Skeletal muscle satellite cell (primary cell): ENCODE data around the gene ADAM10.
A peak's percentile ranks its signal among the peaks of the same experiment; 100 is the strongest.
"Not testable (repeated sequence)": the region's sequence is repeated elsewhere in the genome, so short reads cannot be mapped to it uniquely, and the experiment has no call there.

Experiments used
- H3K27me3 ChIP-seq: 2 replicates; pipeline ENCODE4 v1.7.0; 2013; ENCODE audit warnings: low read length; ENCODE audit not compliant: control insufficient read depth, insufficient read depth
- H3K36me3 ChIP-seq: 2 replicates; pipeline ENCODE4 v1.7.0; 2013; ENCODE audit warnings: mild to moderate bottlenecking, control low read depth, low read length; ENCODE audit not compliant: insufficient read depth
- H3K4me1 ChIP-seq: 2 replicates; pipeline ENCODE4 v1.7.0; 2013; ENCODE audit warnings: low read length; ENCODE audit not compliant: control insufficient read depth, insufficient read depth
- H3K4me2 ChIP-seq: 2 replicates; pipeline ENCODE4 v1.7.0; 2013; ENCODE audit warnings: mild to moderate bottlenecking, low read length
- H3K4me3 ChIP-seq: 2 replicates; pipeline ENCODE4 v1.7.0; 2013; ENCODE audit warnings: low read length
- H3K9ac ChIP-seq: 2 replicates; pipeline ENCODE4 v1.7.0; 2013; ENCODE audit warnings: mild to moderate bottlenecking, low read depth, low read length, moderate library complexity
- H3K9me3 ChIP-seq: replicated peaks from 2 replicates; pipeline ENCODE4 v1.7.0; 2013; ENCODE audit warnings: mild to moderate bottlenecking, control low read depth, low read length

Gene ADAM10

GRCh38 chr15:58770857-58771620 lies 21.5 kb upstream of the ADAM10 start, which contains the start of gene MINDY2:
TSS of gene MINDY2 (plus strand) at chr15:58771302. CDS start at chr15:58771396, 94 bp downstream.
- Histone ChIP-seq H3K36me3 (no peaks in the 10 kb centered on the region), H3K9me3 (no peaks in the 10 kb centered on the region), H3K27me3 (no peaks in the 10 kb centered on the region), H3K4me2 (peak within 1 kb of the TSS; percentile 93), H3K4me1 (peaks cover 20% of the 10 kb centered on the region), H3K4me3 (peak within 1 kb of the TSS; percentile 97), H3K9ac (peak within 1 kb of the TSS; percentile 90)

GRCh38 chr15:58770519-58770856 lies 21.0 kb upstream of the ADAM10 start:
- Histone ChIP-seq H3K9me3 (no peaks in the 10 kb centered on the region), H3K4me1 (peaks cover 20% of the 10 kb centered on the region), H3K4me3 (peak overlapping the region; percentile 97), H3K27me3 (no peaks in the 10 kb centered on the region), H3K36me3 (no peaks in the 10 kb centered on the region), H3K4me2 (peak overlapping the region; percentile 91), H3K9ac (peak overlapping the region; percentile 81)

- not testable (repeated sequence) for H3K9ac ChIP-seq, H3K9me3 ChIP-seq, H3K4me2 ChIP-seq, H3K27me3 ChIP-seq, H3K36me3 ChIP-seq, H3K4me3 ChIP-seq
- peaks cover 16% of the 10 kb centered on the region for H3K4me1 ChIP-seq
Measured at GRCh38 chr15:58768601-58769004, 19.1 kb upstream of the ADAM10 start.

- Histone ChIP-seq H3K4me3 (no peak overlapping the region), H3K27me3 (no peaks in the 10 kb centered on the region), H3K4me2 (no peak overlapping the region), H3K36me3 (no peaks in the 10 kb centered on the region), H3K9me3 (peaks cover 8% of the 10 kb centered on the region), H3K9ac (no peak overlapping the region), H3K4me1 (peaks cover 6% of the 10 kb centered on the region)
Measured at GRCh38 chr15:58766290-58766689, 16.8 kb upstream of the ADAM10 start.

GRCh38 chr15:58764468-58764867 lies 15.0 kb upstream of the ADAM10 start:
- H3K27me3 ChIP-seq = no peaks in the 10 kb centered on the region
- no peaks in the 10 kb centered on the region for H3K36me3 ChIP-seq
- H3K9me3 ChIP-seq = peaks cover 8% of the 10 kb centered on the region
- H3K9ac ChIP-seq = no peak overlapping the region
- no peaks in the 10 kb centered on the region for H3K4me1 ChIP-seq
- H3K4me3 ChIP-seq = no peak overlapping the region
- H3K4me2 ChIP-seq = no peak overlapping the region

- H3K9ac ChIP-seq = no peak overlapping the region
- no peaks in the 10 kb centered on the region for H3K27me3 ChIP-seq
- H3K4me2 ChIP-seq = no peak overlapping the region
- H3K9me3 ChIP-seq = peaks cover 8% of the 10 kb centered on the region
- H3K4me1 ChIP-seq = no peaks in the 10 kb centered on the region
- H3K4me3 ChIP-seq = no peak overlapping the region
- no peaks in the 10 kb centered on the region for H3K36me3 ChIP-seq
Measured at GRCh38 chr15:58762731-58763130, 13.2 kb upstream of the ADAM10 start.

GRCh38 chr15:58762285-58762684 lies 12.8 kb upstream of the ADAM10 start:
- H3K9ac ChIP-seq = no peak overlapping the region
- H3K4me1 ChIP-seq = no peaks in the 10 kb centered on the region
- peaks cover 8% of the 10 kb centered on the region for H3K9me3 ChIP-seq
- no peak overlapping the region for H3K4me3 ChIP-seq
- no peaks in the 10 kb centered on the region for H3K27me3 ChIP-seq
- H3K36me3 ChIP-seq = no peaks in the 10 kb centered on the region
- no peak overlapping the region for H3K4me2 ChIP-seq

- Histone ChIP-seq H3K4me3 (no peak overlapping the region), H3K36me3 (no peaks in the 10 kb centered on the region)
Measured at GRCh38 chr15:58761010-58761388, 11.5 kb upstream of the ADAM10 start.

GRCh38 chr15:58760385-58761009 lies 11.0 kb upstream of the ADAM10 start:
- Histone ChIP-seq H3K36me3 (no peaks in the 10 kb centered on the region), H3K4me1 (no peaks in the 10 kb centered on the region), H3K4me3 (no peak overlapping the region), H3K27me3 (no peaks in the 10 kb centered on the region), H3K4me2 (no peak overlapping the region), H3K9ac (no peak overlapping the region), H3K9me3 (peaks cover 8% of the 10 kb centered on the region)

More at GRCh38 chr15:58761010-58761388, 11.5 kb upstream of the ADAM10 start:
- Histone ChIP-seq H3K9ac (no peak overlapping the region), H3K27me3 (no peaks in the 10 kb centered on the region), H3K4me2 (no peak overlapping the region), H3K9me3 (peaks cover 8% of the 10 kb centered on the region), H3K4me1 (no peaks in the 10 kb centered on the region)

GRCh38 chr15:58758141-58758540 lies 8.6 kb upstream of the ADAM10 start:
- Histone ChIP-seq H3K4me3 (no peak overlapping the region), H3K4me2 (no peak overlapping the region), H3K36me3 (no peaks in the 10 kb centered on the region), H3K9ac (no peak overlapping the region), H3K27me3 (no peaks in the 10 kb centered on the region), H3K4me1 (no peaks in the 10 kb centered on the region), H3K9me3 (no peaks in the 10 kb centered on the region)

- Histone ChIP-seq H3K9me3 (no peaks in the 10 kb centered on the region), H3K9ac (no peak overlapping the region), H3K4me2 (no peak overlapping the region), H3K27me3 (no peaks in the 10 kb centered on the region), H3K4me1 (no peaks in the 10 kb centered on the region), H3K36me3 (no peaks in the 10 kb centered on the region), H3K4me3 (no peak overlapping the region)
Measured at GRCh38 chr15:58755956-58756355, 6.4 kb upstream of the ADAM10 start.

GRCh38 chr15:58755350-58755749 lies 5.8 kb upstream of the ADAM10 start:
- no peak overlapping the region for H3K9ac ChIP-seq
- no peak overlapping the region for H3K4me3 ChIP-seq
- no peaks in the 10 kb centered on the region for H3K36me3 ChIP-seq
- H3K4me2 ChIP-seq = no peak overlapping the region
- peaks cover 5% of the 10 kb centered on the region for H3K4me1 ChIP-seq
- no peaks in the 10 kb centered on the region for H3K9me3 ChIP-seq
- H3K27me3 ChIP-seq = no peaks in the 10 kb centered on the region
